ENCODE measurements around the gene RTN4. TPM values are rescaled to one million over a fixed set of nuclear protein-coding genes. Genes with fewer than 3 reads are reported as not detected.
"Not testable (repeated sequence)": the region's sequence is repeated elsewhere in the genome, so short reads cannot be mapped to it uniquely, and the experiment has no call there.

Gene RTN4
- 414 TPM for total RNA-seq

- H3K36me3 ChIP-seq (ENCODE audit: control insufficient read depth in 3 of 3, insufficient read depth in 3 of 3, low read length in 3 of 3), result no peaks in the 10 kb centered on the region
- H3K4me1 ChIP-seq (ENCODE audit: control insufficient read depth in 3 of 3, insufficient read depth in 3 of 3, low read length in 3 of 3), result peaks cover 7 to 23% (median 23%) of the 10 kb centered on the region in 3 donors
- no peaks in the 10 kb centered on the region for H3K27me3 ChIP-seq (ENCODE audit: control insufficient read depth in 3 of 3, insufficient read depth in 3 of 3, low read length in 3 of 3)
- peak within 1 kb of the TSS; percentile 86 to 90 (median 90) for H3K4me3 ChIP-seq (ENCODE audit: low read length in 3 of 3)
- no peaks in the 10 kb centered on the region for H3K9me3 ChIP-seq (ENCODE audit: control insufficient read depth in 3 of 3, low read length in 3 of 3)
- H3K9ac ChIP-seq (ENCODE audit: low read depth in 1 of 3, low read length in 3 of 3), result peak within 1 kb of the TSS; percentile 83 to 91 (median 87)
- H3K27ac ChIP-seq (ENCODE audit: low read depth, low read length), result peak within 1 kb of the TSS; percentile 93
These were observed at the start of gene RTN4 for GRCh38 chr2:55050100-55050994. Gene RTN4, minus strand, starts transcription at chr2:55050451. Its CDS starts 151 bp downstream, at chr2:55050300.

- peak overlapping the region; percentile 81 for H3K27ac ChIP-seq (ENCODE audit: low read depth, low read length)
- H3K4me1 ChIP-seq (ENCODE audit: control insufficient read depth in 3 of 3, insufficient read depth in 3 of 3, low read length in 3 of 3), result peaks cover 10 to 29% (median 23%) of the 10 kb centered on the region in 3 donors
- no peak overlapping the region for H3K4me3 ChIP-seq (ENCODE audit: low read length in 3 of 3)
- no peaks in the 10 kb centered on the region for H3K36me3 ChIP-seq (ENCODE audit: control insufficient read depth in 3 of 3, insufficient read depth in 3 of 3, low read length in 3 of 3)
- no peaks in the 10 kb centered on the region for H3K9me3 ChIP-seq (ENCODE audit: control insufficient read depth in 3 of 3, low read length in 3 of 3)
- no peaks in the 10 kb centered on the region for H3K27me3 ChIP-seq (ENCODE audit: control insufficient read depth in 3 of 3, insufficient read depth in 3 of 3, low read length in 3 of 3)
- no peak overlapping the region for H3K9ac ChIP-seq (ENCODE audit: low read depth in 1 of 3, low read length in 3 of 3)
These were observed 49.2 kb upstream of the RTN4 start for GRCh38 chr2:55099493-55099877.

GRCh38 chr2:55097461-55098410 is 47.5 kb upstream of the RTN4 start:
- Histone ChIP-seq H3K36me3 (ENCODE audit: control insufficient read depth in 3 of 3, insufficient read depth in 3 of 3, low read length in 3 of 3) (no peaks in the 10 kb centered on the region), H3K9me3 (ENCODE audit: control insufficient read depth in 3 of 3, low read length in 3 of 3) (no peaks in the 10 kb centered on the region), H3K4me3 (ENCODE audit: low read length in 3 of 3) (no peak overlapping the region), H3K27ac (ENCODE audit: low read depth, low read length) (peak overlapping the region; percentile 55), H3K9ac (ENCODE audit: low read depth in 1 of 3, low read length in 3 of 3) (no peak overlapping the region), H3K4me1 (ENCODE audit: control insufficient read depth in 3 of 3, insufficient read depth in 3 of 3, low read length in 3 of 3) (peaks cover 10 to 29% (median 23%) of the 10 kb centered on the region in 3 donors), H3K27me3 (ENCODE audit: control insufficient read depth in 3 of 3, insufficient read depth in 3 of 3, low read length in 3 of 3) (no peaks in the 10 kb centered on the region)

- H3K27me3 ChIP-seq (ENCODE audit: control insufficient read depth in 3 of 3, insufficient read depth in 3 of 3, low read length in 3 of 3), result no peaks in the 10 kb centered on the region
- H3K4me3 ChIP-seq (ENCODE audit: low read length in 3 of 3), result no peak overlapping the region
- H3K9ac ChIP-seq (ENCODE audit: low read depth in 1 of 3, low read length in 3 of 3), result no peak overlapping the region
- H3K9me3 ChIP-seq (ENCODE audit: control insufficient read depth in 3 of 3, low read length in 3 of 3), result no peaks in the 10 kb centered on the region
- H3K27ac ChIP-seq (ENCODE audit: low read depth, low read length), result peak overlapping the region; percentile 55
- no peaks in the 10 kb centered on the region for H3K36me3 ChIP-seq (ENCODE audit: control insufficient read depth in 3 of 3, insufficient read depth in 3 of 3, low read length in 3 of 3)
- H3K4me1 ChIP-seq (ENCODE audit: control insufficient read depth in 3 of 3, insufficient read depth in 3 of 3, low read length in 3 of 3), result peaks cover 10 to 29% (median 23%) of the 10 kb centered on the region in 3 donors
These were observed 46.8 kb upstream of the RTN4 start for GRCh38 chr2:55097082-55097460.

GRCh38 chr2:55096586-55096985 is 46.3 kb upstream of the RTN4 start:
- Histone ChIP-seq H3K4me1 (ENCODE audit: control insufficient read depth in 3 of 3, insufficient read depth in 3 of 3, low read length in 3 of 3) (peaks cover 10 to 29% (median 23%) of the 10 kb centered on the region in 3 donors), H3K9me3 (ENCODE audit: control insufficient read depth in 3 of 3, low read length in 3 of 3) (no peaks in the 10 kb centered on the region), H3K27me3 (ENCODE audit: control insufficient read depth in 3 of 3, insufficient read depth in 3 of 3, low read length in 3 of 3) (no peaks in the 10 kb centered on the region), H3K36me3 (ENCODE audit: control insufficient read depth in 3 of 3, insufficient read depth in 3 of 3, low read length in 3 of 3) (no peaks in the 10 kb centered on the region), H3K27ac (ENCODE audit: low read depth, low read length) (no peak overlapping the region), H3K9ac (ENCODE audit: low read depth in 1 of 3, low read length in 3 of 3) (no peak overlapping the region), H3K4me3 (ENCODE audit: low read length in 3 of 3) (no peak overlapping the region)

- no peaks in the 10 kb centered on the region for H3K36me3 ChIP-seq (ENCODE audit: control insufficient read depth in 3 of 3, insufficient read depth in 3 of 3, low read length in 3 of 3)
- no peak overlapping the region for H3K4me3 ChIP-seq (ENCODE audit: low read length in 3 of 3)
- no peak overlapping the region for H3K27ac ChIP-seq (ENCODE audit: low read depth, low read length)
- H3K27me3 ChIP-seq (ENCODE audit: control insufficient read depth in 3 of 3, insufficient read depth in 3 of 3, low read length in 3 of 3), result no peaks in the 10 kb centered on the region
- H3K9me3 ChIP-seq (ENCODE audit: control insufficient read depth in 3 of 3, low read length in 3 of 3), result no peaks in the 10 kb centered on the region
- H3K4me1 ChIP-seq (ENCODE audit: control insufficient read depth in 3 of 3, insufficient read depth in 3 of 3, low read length in 3 of 3), result peaks cover 2 to 16% (median 8%) of the 10 kb centered on the region in 3 donors
- H3K9ac ChIP-seq (ENCODE audit: low read depth in 1 of 3, low read length in 3 of 3), result no peak overlapping the region
These were observed 43.1 kb upstream of the RTN4 start for GRCh38 chr2:55093381-55093780.

GRCh38 chr2:55092439-55092838 is 42.2 kb upstream of the RTN4 start:
- peaks cover 2 to 11% (median 5%) of the 10 kb centered on the region in 3 donors for H3K4me1 ChIP-seq (ENCODE audit: control insufficient read depth in 3 of 3, insufficient read depth in 3 of 3, low read length in 3 of 3)
- H3K27ac ChIP-seq (ENCODE audit: low read depth, low read length), result no peak overlapping the region
- no peaks in the 10 kb centered on the region for H3K27me3 ChIP-seq (ENCODE audit: control insufficient read depth in 3 of 3, insufficient read depth in 3 of 3, low read length in 3 of 3)
- no peaks in the 10 kb centered on the region for H3K36me3 ChIP-seq (ENCODE audit: control insufficient read depth in 3 of 3, insufficient read depth in 3 of 3, low read length in 3 of 3)
- no peak overlapping the region for H3K9ac ChIP-seq (ENCODE audit: low read depth in 1 of 3, low read length in 3 of 3)
- no peaks in the 10 kb centered on the region for H3K9me3 ChIP-seq (ENCODE audit: control insufficient read depth in 3 of 3, low read length in 3 of 3)
- H3K4me3 ChIP-seq (ENCODE audit: low read length in 3 of 3), result no peak overlapping the region

GRCh38 chr2:55091681-55092080 is 41.4 kb upstream of the RTN4 start:
- not testable (repeated sequence) for H3K4me1 ChIP-seq (ENCODE audit: control insufficient read depth in 3 of 3, insufficient read depth in 3 of 3, low read length in 3 of 3); H3K4me3 ChIP-seq (ENCODE audit: low read length in 3 of 3); H3K9me3 ChIP-seq (ENCODE audit: control insufficient read depth in 3 of 3, low read length in 3 of 3); H3K9ac ChIP-seq (ENCODE audit: low read depth in 1 of 3, low read length in 3 of 3); H3K36me3 ChIP-seq (ENCODE audit: control insufficient read depth in 3 of 3, insufficient read depth in 3 of 3, low read length in 3 of 3); H3K27ac ChIP-seq (ENCODE audit: low read depth, low read length); H3K27me3 ChIP-seq (ENCODE audit: control insufficient read depth in 3 of 3, insufficient read depth in 3 of 3, low read length in 3 of 3)

GRCh38 chr2:55090702-55091101 is 40.5 kb upstream of the RTN4 start:
- no peaks in the 10 kb centered on the region for H3K36me3 ChIP-seq (ENCODE audit: control insufficient read depth in 3 of 3, insufficient read depth in 3 of 3, low read length in 3 of 3)
- H3K9ac ChIP-seq (ENCODE audit: low read depth in 1 of 3, low read length in 3 of 3), result no peak overlapping the region
- no peak overlapping the region for H3K27ac ChIP-seq (ENCODE audit: low read depth, low read length)
- no peaks in the 10 kb centered on the region for H3K4me1 ChIP-seq (ENCODE audit: control insufficient read depth in 3 of 3, insufficient read depth in 3 of 3, low read length in 3 of 3)
- no peaks in the 10 kb centered on the region for H3K27me3 ChIP-seq (ENCODE audit: control insufficient read depth in 3 of 3, insufficient read depth in 3 of 3, low read length in 3 of 3)
- no peaks in the 10 kb centered on the region for H3K9me3 ChIP-seq (ENCODE audit: control insufficient read depth in 3 of 3, low read length in 3 of 3)
- no peak overlapping the region for H3K4me3 ChIP-seq (ENCODE audit: low read length in 3 of 3)

GRCh38 chr2:55089726-55090125 is 39.5 kb upstream of the RTN4 start:
- H3K27me3 ChIP-seq (ENCODE audit: control insufficient read depth in 3 of 3, insufficient read depth in 3 of 3, low read length in 3 of 3), result no peaks in the 10 kb centered on the region
- no peak overlapping the region for H3K9ac ChIP-seq (ENCODE audit: low read depth in 1 of 3, low read length in 3 of 3)
- no peaks in the 10 kb centered on the region for H3K9me3 ChIP-seq (ENCODE audit: control insufficient read depth in 3 of 3, low read length in 3 of 3)
- no peaks in the 10 kb centered on the region for H3K36me3 ChIP-seq (ENCODE audit: control insufficient read depth in 3 of 3, insufficient read depth in 3 of 3, low read length in 3 of 3)
- no peak overlapping the region for H3K4me3 ChIP-seq (ENCODE audit: low read length in 3 of 3)
- no peak overlapping the region for H3K27ac ChIP-seq (ENCODE audit: low read depth, low read length)
- no peaks in the 10 kb centered on the region for H3K4me1 ChIP-seq (ENCODE audit: control insufficient read depth in 3 of 3, insufficient read depth in 3 of 3, low read length in 3 of 3)

Measured in skeletal muscle tissue (tissue), 4 donors.